Cardiac fibroblast (primary cell): ENCODE measurements around the gene BOC.

Source experiments
- DNase-seq, 2 donors: peaks; one replicate each; pipeline versions ENCODE4 v3.0.0 to v3.0.0-alpha.2; 2010; ENCODE audit warnings: low read depth in 2 of 2
- H3K4me3 ChIP-seq, 2 donors: replicated peaks in 1 of 2; 1 replicate in 1 of 2; 2 replicates in 1 of 2; pipeline ENCODE4 v1.5.1; 2011; ENCODE audit warnings: low read depth in 2 of 2, low read length in 2 of 2, mild to moderate bottlenecking in 2 of 2, moderate library complexity in 1 of 2
- CTCF ChIP-seq: IDR thresholded peaks from one replicate; pipeline ENCODE4 v1.5.1; 2011; ENCODE audit warnings: low read depth, mild to moderate bottlenecking, low read length, inconsistent platforms

The BOC gene

GRCh38 chr3:113222451-113223086 is 11.2 kb downstream of the BOC start:
- no peak for DNase-seq
- H3K4me3 ChIP-seq, result no peak overlapping the region
- no peak for TF ChIP-seq CTCF

DNA sequence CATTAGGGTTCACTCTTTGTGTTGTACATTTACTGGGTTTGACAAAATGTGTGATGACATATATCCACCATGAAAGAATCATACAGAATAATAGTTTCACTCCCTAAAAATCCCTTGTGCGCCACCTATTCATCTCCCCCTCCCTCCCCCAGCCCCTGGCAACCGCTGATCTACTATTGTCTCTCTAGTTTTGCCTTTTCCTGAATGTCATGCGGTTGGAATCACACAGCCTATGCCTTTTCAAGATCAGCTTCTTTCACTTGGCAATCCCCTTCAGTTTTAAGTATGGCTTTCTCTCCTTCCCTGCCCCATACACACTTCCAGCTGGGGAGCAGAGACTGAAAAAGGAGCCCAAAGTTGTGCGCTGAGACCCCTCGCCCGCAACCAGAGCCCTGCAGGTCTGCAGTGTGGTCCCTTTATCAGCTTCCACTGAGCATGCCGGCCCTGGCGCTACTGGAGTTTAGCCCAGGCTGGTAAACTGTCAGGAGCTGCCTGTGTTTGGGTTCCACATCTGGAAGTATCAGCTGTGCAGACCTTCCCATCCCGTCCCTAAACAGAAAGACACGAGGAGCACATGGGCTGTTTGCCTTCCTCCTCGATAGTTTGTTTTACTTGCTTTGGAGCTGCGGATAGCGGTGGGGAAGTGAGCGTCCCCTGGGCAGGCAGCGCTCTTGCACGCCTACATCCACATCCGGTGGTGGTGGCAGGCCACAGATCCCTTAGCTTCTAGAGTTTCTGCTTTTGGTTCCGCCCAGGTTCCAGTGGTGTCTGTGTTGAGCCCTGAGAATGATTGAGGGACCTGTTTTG is 12.3 kb downstream of the BOC start:
- DNase-seq, result no peak
- TF ChIP-seq CTCF, result no peak
- no peak overlapping the region for H3K4me3 ChIP-seq

DNA sequence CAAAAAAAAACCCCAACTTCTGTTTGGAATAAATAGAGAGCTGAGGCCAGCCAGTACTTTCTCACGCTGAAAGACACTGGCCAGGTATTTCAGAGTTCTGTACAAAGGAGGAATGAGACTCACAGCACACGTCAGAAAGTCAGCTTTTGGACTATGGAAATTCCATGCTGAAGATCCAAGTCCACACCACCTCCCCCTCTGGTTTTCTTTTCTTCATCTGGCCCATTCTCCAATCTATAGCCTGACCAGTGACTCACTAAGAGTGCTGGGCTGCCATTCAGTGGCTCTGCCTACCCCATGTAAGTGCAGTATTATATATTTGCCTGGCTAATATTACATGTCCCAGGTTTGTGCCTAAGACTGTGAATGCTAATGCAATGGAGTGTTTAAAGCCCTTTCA is 13.9 kb downstream of the BOC start:
- DNase-seq, result no peak
- no peak for TF ChIP-seq CTCF
- no peak overlapping the region for H3K4me3 ChIP-seq

DNA sequence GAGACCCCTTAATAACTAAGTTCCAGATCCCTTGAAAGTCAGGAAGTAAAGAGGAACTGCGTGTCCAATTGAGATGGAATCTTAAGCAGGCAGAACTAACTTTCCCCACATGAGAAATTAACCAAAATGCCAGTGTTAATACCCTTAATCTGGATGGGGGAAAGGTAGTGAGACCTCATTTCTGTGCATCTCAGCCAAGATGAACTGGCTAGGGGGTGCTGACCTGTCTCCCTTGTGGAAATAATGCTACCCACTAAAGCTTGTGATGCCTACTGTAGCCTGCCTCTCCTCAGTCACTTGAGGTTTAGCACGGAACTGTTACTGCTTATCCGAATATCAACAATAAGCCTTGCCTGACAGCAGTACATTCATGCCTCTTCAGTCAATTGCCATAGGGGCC is 15.1 kb downstream of the BOC start:
- no peak for TF ChIP-seq CTCF
- no peak overlapping the region for H3K4me3 ChIP-seq
- DNase-seq, result no peak

- DNase-seq, result no peak
These were observed 15.8 kb downstream of the BOC start for GRCh38 chr3:113227146-113227545.

DNA sequence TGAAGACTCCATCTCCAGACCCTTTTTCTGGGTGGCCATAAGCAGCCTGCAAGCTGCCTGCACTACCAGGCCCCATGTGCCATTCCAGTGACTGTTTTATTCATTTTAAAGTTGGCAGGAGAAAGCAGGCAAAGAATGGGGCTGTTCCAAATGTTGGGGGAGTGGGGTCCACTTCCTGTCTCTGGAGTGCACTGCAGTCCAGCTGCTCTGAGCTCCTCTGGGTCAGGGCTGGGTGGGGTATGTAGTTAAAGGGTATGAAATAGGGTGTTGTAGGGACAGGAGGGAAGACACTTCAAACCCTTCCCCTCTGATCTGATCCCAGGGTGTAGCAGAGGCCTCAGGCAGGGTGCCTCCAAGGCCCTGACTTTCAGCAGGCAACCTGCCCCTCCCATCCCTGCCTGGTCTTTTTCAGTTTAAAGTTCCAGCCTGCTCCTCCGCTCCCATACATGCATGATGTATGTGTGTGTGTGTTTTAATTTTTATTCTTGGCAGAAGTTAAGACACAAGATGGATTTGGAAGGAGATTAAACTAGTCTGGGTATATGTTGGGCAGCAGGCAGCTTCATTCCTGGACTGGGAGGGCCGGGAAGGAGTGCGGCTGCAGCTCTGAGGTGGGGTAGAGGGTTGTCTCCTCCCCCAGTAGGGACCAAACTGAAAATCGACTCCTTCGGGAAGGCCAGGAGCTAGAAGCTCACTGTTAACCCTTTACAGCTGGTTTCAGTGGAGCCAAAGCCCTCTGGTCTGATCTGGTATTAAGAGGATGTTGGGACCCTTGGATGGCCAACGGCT is 17.3 kb downstream of the BOC start:
- TF ChIP-seq CTCF, result no peak
- DNase-seq, result no peak
- H3K4me3 ChIP-seq, result no peak overlapping the region

More at GRCh38 chr3:113227146-113227545, 15.8 kb downstream of the BOC start:
- no peak overlapping the region for H3K4me3 ChIP-seq
- TF ChIP-seq CTCF, result no peak
